Gastroesophageal sphincter (tissue), 3 donors: Measurements from ENCODE around the gene KITLG.

ENCODE experiments used
- CTCF ChIP-seq, 4 experiments: fragments of 200-600 bp in 2 of 4; fragments of 450-650 bp in 2 of 4; sonication (generic) in 1 of 4; IDR thresholded peaks; one replicate each; pipeline ENCODE4 v1.5.1; 2017 to 2019; ENCODE audit warnings: antibody characterized with exemption in 4 of 4, mild to moderate bottlenecking in 2 of 4, moderate library complexity in 2 of 4
- EP300 ChIP-seq: sonication (generic); formaldehyde crosslinking; IDR thresholded peaks from one replicate; pipeline ENCODE4 v1.6.1; 2017; ENCODE audit warnings: antibody characterized with exemption, mild to moderate bottlenecking
- POLR2A ChIP-seq, 2 donors: fragments of 450-650 bp; IDR thresholded peaks; one replicate each; pipeline ENCODE4 v1.6.1; 2017; ENCODE audit warnings: antibody characterized with exemption in 2 of 2, mild to moderate bottlenecking in 2 of 2, moderate library complexity in 1 of 2
- POLR2AphosphoS5 ChIP-seq: sonication (generic); formaldehyde crosslinking; IDR thresholded peaks from one replicate; pipeline ENCODE4 v1.6.1; 2017; ENCODE audit warnings: antibody characterized with exemption

- TF ChIP-seq CTCF (IDR thresholded peaks at IDR 0.05) (no peak), POLR2AphosphoS5 (no peak), EP300 (no peak), POLR2A (IDR thresholded peaks at IDR 0.05) (no peak)
Measured at GRCh38 chr12:88591343-88591742, 11.1 kb upstream of the KITLG start.
